NOMO-1 treated with DMSO at 0.1 percent for 48 hours (cell line): ENCODE data around the gene GALNTL6.
"Not testable (repeated sequence)": the region's sequence is repeated elsewhere in the genome, so short reads cannot be mapped to it uniquely, and the experiment has no call there.

Experiments
- DNase-seq: peaks from one replicate; lab custom pipeline; 2025; ENCODE audit not compliant: unreplicated experiment; lab: John Stamatoyannopoulos, UW

The GALNTL6 gene

DNA sequence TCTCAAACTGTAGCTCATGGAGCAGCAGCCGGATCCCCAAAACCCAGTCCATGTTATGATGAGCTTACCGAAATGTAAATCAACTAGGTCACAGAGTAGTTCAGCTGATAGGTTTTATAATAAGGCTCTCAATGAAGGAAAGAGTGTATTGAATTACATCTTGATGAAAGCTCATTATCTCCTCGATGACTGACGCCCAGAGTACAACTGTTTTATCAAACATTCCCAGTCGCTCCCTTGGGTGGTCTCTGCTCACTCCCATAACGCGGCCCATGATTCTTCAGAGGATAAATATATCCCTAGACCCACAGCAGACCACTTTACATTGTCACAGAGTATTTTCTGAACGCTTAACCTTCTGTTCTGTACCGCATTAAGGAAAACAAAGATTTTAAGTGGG is 903.1 kb downstream of the GALNTL6 start:
- DNase-seq: no peak

DNA sequence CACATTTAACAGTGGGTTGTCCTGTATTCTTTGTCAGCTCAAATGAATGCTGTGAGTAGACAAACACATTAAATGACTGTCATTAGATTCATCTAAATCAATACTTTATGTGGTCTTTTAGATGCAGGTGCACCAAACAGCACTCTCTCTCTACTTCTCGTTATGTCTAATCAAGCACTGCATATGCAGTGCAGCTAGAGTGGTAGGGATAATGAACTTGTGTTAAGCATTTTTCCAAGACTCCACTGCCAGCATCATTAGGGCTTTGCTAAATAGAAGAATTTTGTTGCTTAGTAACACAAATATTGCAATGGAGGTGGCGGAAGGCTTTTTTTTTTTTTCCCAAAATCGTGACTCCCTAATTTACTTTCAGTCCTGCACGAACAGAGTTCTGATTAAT is 908.5 kb downstream of the GALNTL6 start:
- no peak for DNase-seq

DNA sequence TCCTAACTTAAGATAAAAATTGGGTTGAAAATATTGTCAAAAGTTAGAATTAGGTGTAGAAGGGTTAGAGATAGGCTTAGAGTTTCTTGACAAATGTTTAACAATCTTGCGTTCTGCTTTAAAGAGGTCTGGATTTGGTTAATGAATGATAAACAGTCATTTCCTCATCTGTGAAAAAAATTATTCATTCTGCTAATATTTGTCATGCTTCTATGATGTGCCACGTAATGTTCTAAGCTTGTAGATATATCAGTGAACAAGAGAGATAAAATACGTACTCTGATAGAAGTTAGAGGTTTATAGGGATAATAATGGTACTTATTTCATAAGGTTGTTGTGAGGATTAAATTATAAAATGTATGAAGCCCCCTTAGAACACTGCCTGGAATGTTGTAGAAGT is 912.4 kb downstream of the GALNTL6 start:
- DNase-seq: no peak

DNA sequence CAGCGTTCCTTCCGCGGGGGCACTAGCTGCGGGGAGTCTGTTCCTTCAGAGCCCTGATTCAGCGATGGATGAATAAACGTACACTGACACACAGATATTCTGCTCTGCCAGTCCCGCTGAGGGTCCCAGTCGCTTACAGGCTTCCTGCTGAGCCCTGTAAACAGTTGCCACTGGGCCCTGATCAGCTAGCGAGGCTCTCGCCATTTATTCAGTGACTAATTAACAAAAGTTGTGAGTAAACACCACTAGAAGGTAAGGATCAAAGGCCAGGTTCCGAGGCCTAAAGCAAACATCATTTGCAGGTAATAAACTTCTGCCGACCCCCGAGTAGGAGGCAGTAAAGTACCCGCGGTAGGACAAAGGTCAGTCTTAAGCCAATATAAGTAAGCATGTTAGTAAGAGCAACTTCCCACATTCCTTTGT is 912.8 kb downstream of the GALNTL6 start:
- DNase-seq: no peak

DNA sequence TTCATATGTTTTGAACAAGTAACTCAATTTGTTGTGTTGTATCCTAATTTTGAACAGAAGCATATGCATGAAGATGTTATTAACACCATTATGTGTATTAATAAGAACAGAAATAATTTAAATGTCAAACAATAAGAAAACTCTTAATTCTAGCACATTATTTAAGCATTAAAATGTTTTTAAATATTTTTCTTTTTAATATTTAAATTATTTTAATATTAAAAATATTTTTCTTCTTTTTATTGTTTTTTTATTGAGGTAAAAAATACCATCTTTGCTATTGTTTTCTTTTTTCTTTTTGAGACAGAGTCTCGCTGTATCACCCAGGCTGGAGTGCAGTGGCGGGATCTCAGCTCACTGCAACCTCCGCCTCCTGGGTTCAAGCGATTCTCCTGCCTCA is 914.4 kb downstream of the GALNTL6 start:
- DNase-seq: no peak

DNA sequence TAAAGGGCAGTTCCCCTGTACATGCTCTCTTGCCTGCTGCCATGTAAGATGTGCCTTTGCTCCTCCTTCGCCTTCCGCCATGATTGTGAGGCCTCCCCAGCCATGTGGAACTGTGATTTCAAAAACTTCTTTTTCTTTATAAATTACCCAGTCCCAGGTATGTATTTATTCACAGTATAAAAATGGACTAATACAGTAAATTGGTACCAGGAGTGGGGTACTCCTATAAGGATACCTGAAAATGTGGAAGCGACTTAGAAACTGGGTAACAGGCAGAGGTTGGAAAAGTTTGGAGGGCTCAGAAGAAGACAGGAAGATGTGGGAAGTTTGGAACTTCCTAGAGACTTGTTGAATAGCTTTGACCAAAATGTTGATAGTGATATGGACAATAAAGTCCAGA is 920.4 kb downstream of the GALNTL6 start:
- DNase-seq: not testable (repeated sequence)

DNA sequence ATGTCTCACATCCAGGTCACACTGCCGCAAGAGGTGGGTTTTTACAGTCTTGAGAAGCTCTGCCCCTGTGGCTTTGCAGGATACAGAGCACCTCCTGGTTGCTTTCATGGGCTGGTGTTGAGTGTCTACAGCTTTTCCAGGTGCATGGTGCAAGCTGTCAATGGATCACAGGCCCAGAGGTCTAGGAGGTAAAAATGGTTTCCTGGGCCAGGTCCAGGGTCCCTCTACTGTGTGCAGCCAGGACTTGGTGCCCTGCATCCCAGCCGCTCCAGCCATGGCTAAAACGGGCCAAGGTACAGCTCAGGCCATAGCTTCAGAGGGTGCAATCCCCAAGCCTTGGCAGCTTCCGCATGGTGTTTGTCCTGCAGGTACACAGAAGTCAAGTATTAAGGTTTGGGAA is 921.4 kb downstream of the GALNTL6 start:
- no peak for DNase-seq

DNA sequence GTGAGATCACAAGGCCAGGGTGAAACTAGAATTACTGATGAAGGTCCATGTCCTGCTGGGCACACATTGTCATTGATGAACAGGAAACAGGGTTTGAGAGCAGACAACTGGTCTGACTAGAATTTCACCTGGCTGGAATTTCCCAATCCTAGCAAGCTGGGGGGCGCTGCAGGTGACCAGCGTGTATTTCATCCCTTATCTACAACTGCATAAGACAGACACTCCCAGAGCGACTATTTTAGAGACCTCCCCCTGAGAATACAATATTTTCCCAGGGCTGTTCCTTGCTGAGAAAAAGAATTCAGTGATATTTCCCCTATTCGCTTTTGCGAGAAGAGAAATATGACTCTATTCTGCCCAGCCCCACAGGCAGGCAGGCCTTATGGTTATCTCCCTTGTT is 922.8 kb downstream of the GALNTL6 start:
- no peak for DNase-seq

DNA sequence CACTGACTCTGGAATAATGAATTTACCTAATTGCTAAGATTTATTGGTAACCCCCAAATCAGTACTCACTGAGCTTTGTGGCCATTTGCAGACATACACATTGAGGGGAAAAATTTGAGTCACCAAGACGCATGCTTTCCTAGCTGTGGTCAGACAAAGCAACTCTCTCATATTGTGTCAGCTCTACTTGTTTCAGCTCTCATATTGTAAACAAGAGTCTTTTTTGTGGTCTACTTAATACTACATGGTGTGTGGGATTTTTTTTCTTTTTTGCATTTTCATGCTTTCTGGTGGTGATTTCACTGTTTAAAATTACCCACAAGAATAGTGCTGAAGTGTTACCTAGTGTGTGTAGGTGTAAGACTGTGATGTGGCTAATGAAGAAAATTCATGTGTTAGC is 927.2 kb downstream of the GALNTL6 start:
- no peak for DNase-seq

DNA sequence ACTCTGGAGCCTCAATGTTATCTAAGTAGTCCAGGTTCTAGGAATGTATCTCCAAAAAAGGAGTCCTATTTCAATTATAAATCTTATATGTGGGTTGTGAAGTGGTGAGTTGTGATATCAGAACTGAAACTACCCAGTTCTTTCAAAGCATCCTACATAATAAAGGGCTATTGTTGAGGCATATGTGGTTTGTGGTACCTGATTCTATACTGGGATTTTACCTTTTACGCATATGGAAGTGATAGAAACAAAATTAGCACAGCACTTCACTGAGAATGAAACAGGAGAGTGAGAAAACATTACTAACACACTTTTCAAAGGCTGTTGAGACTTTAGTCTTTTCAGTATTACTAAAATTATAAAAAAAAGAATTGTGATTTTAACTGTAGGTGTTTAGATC is 937.7 kb downstream of the GALNTL6 start:
- no peak for DNase-seq

DNA sequence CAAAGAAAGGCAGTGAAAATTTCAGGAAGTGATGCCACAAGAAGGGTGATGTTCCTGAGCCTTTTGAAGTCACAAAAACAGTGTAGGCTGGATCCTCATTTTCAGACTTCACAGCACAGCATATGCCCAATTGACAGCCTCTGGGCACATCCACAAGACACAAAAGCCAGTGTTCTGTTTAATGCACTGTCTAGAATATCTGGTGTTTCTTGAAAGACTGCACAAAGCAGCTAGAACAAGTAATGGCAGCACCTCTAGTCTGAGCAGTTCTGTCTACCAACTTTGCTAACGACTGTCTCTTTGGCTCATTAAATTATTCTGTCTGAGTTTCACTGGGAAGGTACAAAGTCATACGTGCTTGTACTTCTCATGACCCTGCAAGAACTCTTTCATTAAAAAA is 938.3 kb downstream of the GALNTL6 start:
- DNase-seq: no peak

DNA sequence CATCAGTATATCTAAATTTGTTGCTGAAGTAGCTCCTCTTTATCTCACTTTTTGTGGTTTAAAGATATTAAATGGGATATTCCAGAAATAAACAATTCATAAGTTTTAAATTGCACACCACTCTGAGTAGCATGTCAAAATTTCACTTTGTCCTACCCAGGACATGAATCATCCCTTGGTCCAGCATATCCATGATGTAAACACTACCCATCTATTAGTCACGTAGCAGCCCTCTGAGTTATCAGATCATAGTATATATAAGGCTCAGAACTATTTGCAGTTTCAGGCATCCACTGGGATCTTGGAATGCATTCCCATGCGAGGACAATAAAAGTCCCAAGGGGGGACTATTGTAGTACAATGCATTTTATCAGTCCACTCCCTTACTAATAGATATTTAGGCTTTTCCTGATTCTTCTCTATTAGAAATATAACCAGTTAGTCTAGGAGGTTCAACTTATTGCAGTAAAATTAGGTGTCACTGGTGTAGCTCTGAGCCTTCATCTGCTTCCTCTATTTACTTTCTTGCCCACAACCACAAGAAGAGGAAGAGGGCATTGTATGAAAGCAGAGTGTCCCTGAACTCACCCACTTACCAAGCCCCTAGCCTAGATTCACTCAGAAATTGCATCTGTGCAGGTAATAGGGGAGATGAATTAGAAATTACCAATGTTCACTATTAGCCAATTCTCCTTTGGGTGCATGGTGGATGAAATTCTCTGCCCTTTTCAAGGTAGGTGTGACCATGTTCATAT is 945.6 kb downstream of the GALNTL6 start:
- peak; percentile 93 for DNase-seq

DNA sequence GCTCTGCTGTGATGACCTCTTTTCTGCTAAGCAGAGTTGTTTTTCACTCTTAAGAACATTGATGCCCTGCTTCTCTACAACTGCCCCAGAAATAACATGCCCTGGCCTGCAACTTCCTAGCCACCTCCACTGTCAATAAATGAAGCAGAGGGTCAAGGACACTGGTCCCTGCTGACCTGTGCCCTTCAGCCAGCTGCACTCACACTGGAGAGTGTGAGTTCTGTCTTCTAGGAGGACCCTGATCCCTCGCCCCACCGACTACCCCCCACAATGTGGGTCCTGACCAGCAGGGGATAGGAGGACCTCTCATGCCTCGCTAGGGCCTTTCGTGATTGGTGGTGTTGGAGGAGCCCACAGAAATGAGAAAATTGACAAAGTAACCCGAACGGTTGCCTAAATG is 947.3 kb downstream of the GALNTL6 start:
- no peak for DNase-seq

DNA sequence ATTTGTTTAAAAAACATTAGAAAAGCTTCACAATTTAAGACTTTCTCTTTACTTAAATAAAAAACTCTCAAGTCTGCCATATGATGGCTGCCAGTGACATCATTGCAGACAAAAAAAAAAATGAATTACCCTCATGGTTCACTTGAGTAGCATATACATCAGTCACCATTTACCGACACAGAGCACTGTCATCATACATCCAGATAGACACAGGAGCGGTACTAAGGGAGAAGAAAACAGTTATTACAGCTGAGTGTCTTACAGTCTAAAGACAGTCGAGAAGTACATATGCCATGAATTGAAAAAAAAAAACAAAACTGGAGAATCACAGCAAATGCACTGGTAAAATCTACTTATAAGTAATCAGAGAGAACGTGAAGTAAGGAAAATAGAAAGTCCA is 949.7 kb downstream of the GALNTL6 start:
- no peak for DNase-seq

DNA sequence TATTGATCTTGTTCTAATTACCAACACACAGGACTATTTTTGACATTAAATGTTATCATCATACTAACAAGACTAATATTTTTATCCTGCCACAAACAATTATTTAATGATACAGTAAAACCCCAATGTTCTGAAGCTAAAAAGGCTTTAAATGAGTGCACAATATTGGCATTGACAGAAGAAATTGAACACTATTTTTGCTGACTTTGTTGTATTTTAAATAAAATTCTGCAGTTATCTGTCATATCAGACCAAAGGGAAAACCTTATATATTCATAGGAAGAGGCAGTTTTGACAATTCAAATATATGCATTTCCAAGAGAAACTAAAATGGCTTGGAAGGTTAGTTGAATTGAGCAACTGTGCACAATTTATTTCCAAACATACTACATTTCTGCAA is 957.6 kb downstream of the GALNTL6 start:
- DNase-seq: no peak

DNA sequence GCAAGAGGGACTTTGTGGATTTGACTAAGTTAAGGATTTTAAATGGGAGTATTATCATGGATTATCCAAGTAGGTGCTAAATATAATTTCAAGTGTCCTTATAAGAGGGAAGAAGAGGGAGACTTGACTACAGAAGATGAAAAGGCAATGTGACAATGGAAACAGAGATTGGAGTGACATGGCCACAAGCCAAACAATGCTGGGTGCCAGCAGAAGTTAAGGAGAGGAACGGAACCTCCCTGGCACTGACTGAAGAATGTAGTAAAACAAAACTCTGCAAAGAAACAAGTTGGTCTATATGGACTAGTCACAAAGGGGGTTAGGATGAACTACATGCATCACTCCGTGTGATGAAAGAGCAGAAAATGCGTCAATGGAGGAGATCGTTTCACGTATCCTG is 959.6 kb downstream of the GALNTL6 start:
- DNase-seq: no peak

DNA sequence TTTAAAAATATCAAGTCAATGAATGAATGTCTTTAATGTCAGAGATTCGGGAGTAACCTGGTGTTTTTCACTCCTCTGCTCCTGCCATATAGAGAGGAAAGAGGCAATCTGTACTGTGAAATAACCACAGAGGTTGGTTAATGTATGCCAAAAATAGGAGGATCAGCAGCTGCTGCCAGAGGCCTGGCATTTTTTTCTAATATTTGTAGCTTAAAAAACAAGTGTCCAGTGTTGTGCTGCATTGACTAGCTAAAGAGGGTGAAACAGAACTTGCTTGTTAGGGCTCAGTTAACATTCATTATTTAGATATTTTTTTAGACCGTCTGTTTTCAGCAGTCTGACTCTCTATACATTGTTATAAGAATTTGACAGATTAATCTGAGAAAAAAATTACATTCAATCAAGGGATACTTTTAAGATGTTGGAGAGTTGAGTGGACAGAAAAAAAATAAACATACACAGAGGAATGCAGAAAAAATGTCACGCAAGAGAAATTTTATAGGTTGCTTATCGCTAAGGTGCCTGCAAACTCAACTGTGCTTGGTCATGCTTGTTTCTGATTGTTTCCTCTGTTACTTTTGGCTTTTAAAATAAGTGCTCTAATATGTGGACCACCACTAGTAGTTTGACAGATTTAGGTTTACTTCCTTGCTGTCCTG is 963.1 kb downstream of the GALNTL6 start:
- no peak for DNase-seq

DNA sequence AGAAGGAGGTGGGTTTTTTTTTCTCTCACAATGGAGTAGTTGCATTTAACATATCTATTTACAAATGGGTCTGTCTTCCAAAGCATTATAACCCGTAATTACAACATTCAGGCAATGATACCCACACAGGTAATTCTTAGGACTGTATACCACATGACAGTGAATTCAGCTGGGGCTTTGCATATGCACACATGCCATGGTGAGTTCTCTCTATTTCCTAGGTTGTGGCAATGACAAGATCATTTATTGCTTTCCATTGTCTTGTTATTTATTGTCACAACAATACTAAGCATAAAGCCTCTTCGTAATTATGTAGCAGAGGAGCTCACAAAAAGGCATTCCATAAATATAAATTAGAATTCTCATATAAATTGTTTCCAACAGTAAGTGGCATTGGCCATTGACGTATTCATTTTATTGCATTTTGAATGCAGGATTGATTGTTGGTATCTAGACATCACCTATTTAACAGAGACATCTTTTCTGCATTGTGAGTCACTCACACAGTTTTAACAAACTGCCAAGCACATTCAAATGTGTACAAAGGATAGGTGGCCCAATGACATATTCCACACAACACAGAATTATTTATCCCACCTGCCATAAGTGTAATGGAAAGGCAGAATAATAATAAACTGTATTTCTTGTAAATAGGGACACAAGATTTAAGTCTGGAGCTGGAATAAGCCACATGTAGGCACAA is 964.7 kb downstream of the GALNTL6 start:
- no peak for DNase-seq

DNA sequence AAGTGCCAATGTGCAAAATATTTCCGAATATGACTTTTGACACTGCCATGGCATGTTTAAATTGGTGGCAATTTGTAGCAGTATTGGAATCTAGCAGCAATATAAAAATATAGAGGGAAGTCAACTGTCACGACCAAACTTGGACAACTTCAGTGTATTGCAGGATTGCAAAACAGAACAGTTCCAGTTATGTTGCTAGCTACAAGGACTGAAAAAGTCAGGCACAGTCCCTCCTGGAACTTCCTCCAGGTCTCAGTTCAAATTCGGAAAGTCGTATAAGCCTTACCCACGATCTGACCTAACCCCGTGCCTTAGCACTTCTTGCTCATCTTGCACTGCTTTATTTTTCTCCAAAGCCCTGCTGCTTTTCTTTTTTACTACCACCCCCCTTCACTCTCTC is 965.4 kb downstream of the GALNTL6 start:
- DNase-seq: peak; percentile 27

DNA sequence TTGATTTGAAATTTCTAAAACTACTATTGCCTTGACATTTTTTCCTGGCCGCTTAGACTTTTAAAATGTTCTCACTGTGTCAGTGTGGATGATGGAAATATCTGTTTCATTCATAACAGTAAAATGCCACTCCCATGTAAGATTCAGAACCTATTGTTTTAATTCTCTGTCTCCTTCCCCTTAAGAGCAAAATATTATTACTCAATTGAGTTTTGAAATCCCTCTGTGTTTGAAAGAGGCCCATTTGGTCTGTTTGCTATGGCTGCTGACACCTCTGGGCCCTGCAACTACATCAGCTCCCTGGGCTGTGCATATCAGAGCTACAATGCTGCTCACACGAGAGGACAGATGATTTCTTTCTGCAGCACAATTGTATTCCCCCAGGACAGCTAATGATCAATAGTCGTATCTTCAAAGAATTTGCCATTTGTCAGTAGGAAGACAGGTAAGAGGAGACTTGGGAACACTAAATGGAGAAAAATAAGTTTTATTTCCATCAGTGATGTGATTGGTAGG is 967.4 kb downstream of the GALNTL6 start:
- peak; percentile 63 for DNase-seq

DNA sequence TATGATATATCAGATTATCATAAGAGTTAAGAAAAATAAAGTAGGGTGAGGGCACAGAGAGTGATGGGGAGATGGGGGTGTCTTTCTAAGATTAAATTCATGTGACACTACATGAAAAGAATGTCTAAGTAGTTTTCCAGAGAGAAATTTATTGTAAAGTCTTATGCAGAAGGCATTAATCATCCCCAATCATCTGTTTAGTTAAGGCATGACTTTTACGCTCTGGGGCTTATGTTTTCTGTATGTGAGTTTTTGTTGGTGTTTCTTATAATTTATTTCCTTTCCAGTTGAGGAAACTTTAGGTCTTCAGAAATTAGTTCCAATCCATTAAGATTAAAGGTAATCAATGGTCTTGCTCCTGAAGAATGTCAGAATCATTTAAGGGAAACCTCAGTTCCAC is 972.4 kb downstream of the GALNTL6 start:
- DNase-seq: no peak
